ENCODE results near the gene MAP4. TPM values are rescaled to one million over a fixed set of nuclear protein-coding genes. Genes with fewer than 3 reads are reported as not detected.
"Not testable (repeated sequence)": the region's sequence is repeated elsewhere in the genome, so short reads cannot be mapped to it uniquely, and the experiment has no call there.

The MAP4 gene
- total RNA-seq, 2 experiments from 2014 or later = 101 to 103 TPM

DNA sequence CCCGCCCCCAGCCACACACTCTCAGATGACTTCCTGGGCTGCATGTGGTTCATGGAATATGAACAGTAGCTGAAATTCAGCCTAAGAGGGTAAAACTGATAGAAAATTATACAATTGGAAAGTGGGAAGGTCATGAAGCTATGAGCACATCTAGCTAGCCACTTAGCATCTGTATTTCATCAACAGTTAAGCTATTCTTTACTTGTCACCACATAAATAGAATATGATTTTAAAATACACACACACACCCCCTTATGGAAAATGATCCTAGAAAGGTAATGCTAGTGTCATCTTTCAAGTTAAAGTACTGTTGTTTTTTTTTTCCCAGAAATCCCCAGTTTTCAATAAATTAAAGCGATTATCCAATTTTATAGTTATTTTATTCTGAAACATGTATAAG, 3.6 kb downstream of the MAP4 start:
- ATAC-seq (no peak), DNase-seq (no peak)
- no peaks in the 10 kb centered on the region for H3K27me3 Mint-ChIP-seq
- TF ChIP-seq CTCF (IDR thresholded peaks at IDR 0.05) = no peak
- H3K27ac Mint-ChIP-seq = no peak overlapping the region
- ChIA-PET POLR2A (interaction anchor here (1.2 kb wide), 1 partner anchor 21 kb away, joined by 3 read pairs; no protein-coding TSS in a partner anchor), CTCF (interaction anchor here (1.1 to 3.2 kb wide), 2 partner anchors 23 to 138 kb away, joined by 3 to 16 read pairs; no protein-coding TSS in a partner anchor)
- H3K9me3 Mint-ChIP-seq = no peaks in the 10 kb centered on the region
- no peak overlapping the region for H3K4me3 Mint-ChIP-seq
- no peaks in the 10 kb centered on the region for H3K36me3 Mint-ChIP-seq (ENCODE audit: low read depth)
- intact Hi-C loops (cut with micrococcal nuclease) = no loop called here
- H3K4me1 Mint-ChIP-seq (ENCODE audit: low read depth) = peaks cover 41% of the 10 kb centered on the region

DNA sequence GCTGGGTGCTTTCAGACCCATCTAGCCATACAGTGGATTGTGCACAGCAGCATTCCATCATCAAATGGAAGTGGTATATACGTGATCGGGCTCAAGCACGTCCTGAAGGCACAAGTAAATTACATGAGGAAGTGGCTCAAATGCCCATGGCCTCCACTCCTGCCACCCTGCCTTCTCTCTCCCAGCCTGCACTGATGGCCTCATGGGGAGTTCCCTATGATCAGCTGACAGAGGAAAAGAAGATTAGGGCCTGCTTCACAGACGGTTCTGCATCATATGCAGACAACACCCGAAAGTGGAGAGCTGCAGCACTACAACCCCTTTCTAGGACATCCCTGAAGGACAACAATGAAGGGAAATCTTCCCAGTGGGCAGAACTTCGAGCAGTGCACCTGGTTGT, 8.2 kb downstream of the MAP4 start:
- ATAC-seq; intact Hi-C loops (cut with micrococcal nuclease); H3K9me3 Mint-ChIP-seq; H3K4me1 Mint-ChIP-seq (ENCODE audit: low read depth); DNase-seq; H3K27ac Mint-ChIP-seq; H3K4me3 Mint-ChIP-seq; CTCF ChIA-PET; H3K27me3 Mint-ChIP-seq; H3K36me3 Mint-ChIP-seq (ENCODE audit: low read depth): not testable (repeated sequence)
- POLR2A ChIA-PET = interaction anchor here (1.1 kb wide), 1 partner anchor 10 kb away, joined by 3 read pairs; no protein-coding TSS in a partner anchor

GRCh38 chr3:48007361-48007760, 8.9 kb downstream of the MAP4 start:
- H3K4me3 Mint-ChIP-seq; CTCF ChIA-PET; DNase-seq; H3K36me3 Mint-ChIP-seq (ENCODE audit: low read depth); intact Hi-C loops (cut with micrococcal nuclease); H3K27ac Mint-ChIP-seq; ATAC-seq; H3K9me3 Mint-ChIP-seq; H3K27me3 Mint-ChIP-seq; H3K4me1 Mint-ChIP-seq (ENCODE audit: low read depth); POLR2A ChIA-PET: not testable (repeated sequence)

DNA sequence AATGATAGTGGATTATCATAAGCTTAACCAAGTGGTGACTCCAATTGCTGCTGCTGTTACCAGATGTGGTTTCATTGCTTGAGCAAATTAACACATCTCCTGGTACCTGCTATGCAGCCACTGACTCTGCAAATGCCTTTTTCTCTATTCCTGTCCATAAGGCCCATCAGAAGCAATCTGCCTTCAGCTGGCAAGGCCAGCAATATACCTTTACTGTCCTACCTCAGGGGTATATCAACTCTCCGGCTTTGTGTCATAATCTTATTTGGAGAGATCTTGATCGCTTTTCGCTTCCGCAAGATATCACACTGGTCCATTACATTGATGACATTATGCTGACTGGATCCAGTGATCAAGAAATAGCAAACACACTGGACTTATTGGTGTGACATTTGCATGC, 9.4 kb downstream of the MAP4 start:
- intact Hi-C loops (cut with micrococcal nuclease) = not testable (repeated sequence)

DNA sequence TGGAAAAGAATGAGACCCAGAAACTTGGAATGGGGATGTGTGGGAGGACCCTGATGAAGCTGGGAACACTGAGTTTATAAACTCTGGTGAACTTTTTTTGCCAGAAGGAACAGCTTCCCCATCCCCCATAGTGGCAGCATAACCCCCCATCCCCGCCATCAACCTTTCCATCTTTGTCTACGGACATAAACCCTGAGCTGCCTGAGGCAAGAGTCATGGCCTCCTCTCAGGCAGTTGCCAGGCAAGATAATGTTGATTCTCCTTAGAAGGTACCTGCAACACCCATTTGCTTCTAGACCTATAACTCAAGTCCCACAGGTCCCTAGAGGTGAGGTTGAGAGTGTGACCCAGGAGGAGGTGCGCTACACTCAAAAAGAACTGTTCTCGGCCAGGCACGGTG, 11.5 kb downstream of the MAP4 start:
- no peak overlapping the region for H3K4me3 Mint-ChIP-seq
- no peak overlapping the region for H3K27ac Mint-ChIP-seq
- intact Hi-C loops (cut with micrococcal nuclease) = no loop called here

More for the DNA sequence above, 9.4 kb downstream of the MAP4 start:
- H3K4me1 Mint-ChIP-seq (ENCODE audit: low read depth); POLR2A ChIA-PET; H3K4me3 Mint-ChIP-seq; H3K36me3 Mint-ChIP-seq (ENCODE audit: low read depth); H3K27me3 Mint-ChIP-seq; DNase-seq; H3K27ac Mint-ChIP-seq; ATAC-seq; H3K9me3 Mint-ChIP-seq: not testable (repeated sequence)
- CTCF ChIA-PET = interaction anchor here (6.6 kb wide), 1 partner anchor 17 kb away, joined by 27 read pairs; no protein-coding TSS in a partner anchor

GRCh38 chr3:48002787-48003186, 13.4 kb downstream of the MAP4 start:
- POLR2A ChIA-PET = interaction anchor here (0.6 kb wide), 1 partner anchor 41 kb away, joined by 4 read pairs; no protein-coding TSS in a partner anchor
- no peak overlapping the region for H3K27ac Mint-ChIP-seq

More for the DNA sequence above, 11.5 kb downstream of the MAP4 start:
- no peak for DNase-seq
- no peaks in the 10 kb centered on the region for H3K27me3 Mint-ChIP-seq
- H3K9me3 Mint-ChIP-seq = no peaks in the 10 kb centered on the region
- POLR2A ChIA-PET = interaction anchor here (0.6 kb wide), 1 partner anchor 118 kb away, joined by 3 read pairs; no protein-coding TSS in a partner anchor
- H3K36me3 Mint-ChIP-seq (ENCODE audit: low read depth) = no peaks in the 10 kb centered on the region
- no peaks in the 10 kb centered on the region for H3K4me1 Mint-ChIP-seq (ENCODE audit: low read depth)
- CTCF ChIA-PET = interaction anchor here (1.1 to 6.6 kb wide), 2 partner anchors 15 to 42 kb away, joined by 3 to 27 read pairs; no protein-coding TSS in a partner anchor
- no peak for TF ChIP-seq CTCF (IDR thresholded peaks at IDR 0.05)
- ATAC-seq = no peak

More at GRCh38 chr3:48002787-48003186, 13.4 kb downstream of the MAP4 start:
- CTCF ChIA-PET = interaction anchor here (0.6 to 6.6 kb wide), 3 partner anchors 11 to 192 kb away, joined by 3 to 27 read pairs (median 4); no protein-coding TSS in a partner anchor
- no peaks in the 10 kb centered on the region for H3K4me1 Mint-ChIP-seq (ENCODE audit: low read depth)
- ATAC-seq (no peak), DNase-seq (no peak)
- H3K9me3 Mint-ChIP-seq = no peaks in the 10 kb centered on the region
- no peak overlapping the region for H3K4me3 Mint-ChIP-seq
- no peaks in the 10 kb centered on the region for H3K27me3 Mint-ChIP-seq
- no peak for TF ChIP-seq CTCF (IDR thresholded peaks at IDR 0.05)
- peaks cover under 1% of the 10 kb centered on the region for H3K36me3 Mint-ChIP-seq (ENCODE audit: low read depth)
- intact Hi-C loops (cut with micrococcal nuclease) = no loop called here

All from activated CD8-positive, alpha-beta T cell treated with anti-CD3 and anti-CD28 coated beads for 36 hours (primary cell).